CD4-positive, alpha-beta T cell treated with Interleukin-2 at 100 ng/mL for 4 hours (primary cell): ENCODE data around the gene KRT73.

ENCODE experiments used
- DNase-seq: peaks from one replicate; pipeline ENCODE4 v3.0.0-alpha.2; 2020; ENCODE audit warnings: low spot score

The KRT73 gene

DNA sequence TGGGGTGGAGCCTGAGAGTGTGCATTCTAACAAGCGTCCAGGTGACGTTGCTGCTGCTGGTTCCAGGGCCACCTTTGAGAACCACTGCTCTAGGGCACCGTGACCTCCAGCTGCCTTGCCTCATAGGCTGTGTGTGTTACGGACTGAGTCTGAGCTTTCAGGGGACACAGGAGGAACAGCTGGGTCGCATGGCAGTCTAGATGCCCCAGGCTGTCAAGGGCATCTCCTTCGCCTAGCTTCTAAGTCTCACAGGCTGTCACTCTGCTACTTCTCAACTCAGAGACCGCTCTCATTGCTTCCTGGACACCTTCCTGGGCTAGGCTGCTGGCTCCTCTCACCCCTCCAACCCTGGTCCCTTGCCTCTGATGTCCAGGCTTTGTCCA lies 965 bp downstream of the KRT73 start:
- no peak for DNase-seq

- no peak for DNase-seq
Observed at GRCh38 chr12:52616680-52617402, 1.5 kb downstream of the KRT73 start.

DNA sequence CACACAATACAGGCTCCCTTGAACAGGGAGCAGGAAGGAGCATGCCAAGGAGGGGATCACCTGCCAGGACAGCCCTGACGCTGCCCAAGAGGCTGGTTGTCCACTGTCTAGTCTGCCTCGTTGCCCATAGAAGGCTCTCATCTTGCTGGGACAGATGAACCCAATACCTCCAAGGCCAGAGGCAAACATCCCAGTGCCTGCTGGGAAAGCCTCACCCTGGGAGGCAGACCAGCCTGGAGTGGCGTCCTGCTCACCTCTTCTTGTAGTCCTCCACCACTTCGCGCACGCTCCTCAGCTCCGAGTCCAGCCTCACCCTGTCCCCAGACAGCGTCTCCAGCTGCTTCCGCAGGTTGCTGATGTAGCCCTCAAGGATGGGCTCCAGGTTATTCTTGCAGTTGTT lies 2.4 kb downstream of the KRT73 start:
- no peak for DNase-seq

DNA sequence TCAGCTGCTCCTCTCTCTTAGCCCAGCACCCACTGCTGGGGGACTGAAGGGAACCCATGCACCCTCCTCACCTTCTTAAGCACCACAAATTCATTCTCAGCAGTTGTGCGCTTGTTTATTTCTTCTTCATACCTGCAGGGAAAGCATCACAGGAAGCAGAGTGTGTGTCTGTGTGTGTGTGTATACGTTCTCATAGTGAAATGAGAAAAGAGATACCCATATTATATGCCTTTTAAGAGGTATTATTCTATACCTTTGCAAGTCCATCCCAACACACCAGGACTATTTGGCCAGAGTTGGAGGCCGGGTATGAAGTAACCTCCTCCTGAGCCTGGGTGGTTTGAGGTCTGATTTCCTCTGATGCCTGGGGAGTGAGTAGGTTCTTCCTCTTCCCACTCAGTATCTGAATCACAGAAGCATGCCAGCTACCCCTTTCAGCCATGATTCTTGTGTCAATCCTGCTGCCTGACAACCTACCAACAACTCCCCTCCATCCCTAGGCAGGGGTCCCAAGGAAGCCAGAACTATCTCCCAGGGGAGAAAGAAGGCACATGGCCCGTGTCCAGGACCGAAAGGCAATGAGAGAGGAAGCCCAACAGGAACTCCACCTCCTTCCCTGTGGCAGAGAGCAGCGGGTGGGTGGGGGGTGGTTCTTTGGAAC lies 3.0 kb downstream of the KRT73 start:
- no peak for DNase-seq

GRCh38 chr12:52614381-52615207 lies 3.8 kb downstream of the KRT73 start:
- no peak for DNase-seq

GRCh38 chr12:52613384-52614030 lies 4.9 kb downstream of the KRT73 start:
- DNase-seq = no peak

GRCh38 chr12:52612431-52613383 lies 5.7 kb downstream of the KRT73 start:
- DNase-seq = no peak

DNA sequence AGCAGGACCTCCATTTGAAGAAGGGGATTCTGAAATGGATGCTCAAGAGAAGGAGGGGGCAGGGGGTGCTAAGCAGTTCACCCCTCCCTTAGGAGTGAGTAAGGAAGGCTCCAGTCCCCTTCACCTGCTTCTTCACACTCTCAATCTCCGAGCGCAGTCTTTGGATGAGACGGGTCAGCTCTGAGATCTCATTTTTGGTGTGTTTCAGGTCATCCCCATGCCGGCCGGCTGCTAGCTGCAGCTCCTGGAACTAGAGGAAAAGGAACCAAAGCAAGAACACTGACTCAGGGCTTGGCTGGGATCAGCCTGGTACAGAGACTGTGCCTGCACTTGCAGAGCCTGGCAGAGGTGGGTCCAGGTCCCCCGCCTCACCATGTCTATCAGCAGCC lies 7.3 kb downstream of the KRT73 start:
- DNase-seq = no peak

GRCh38 chr12:52608826-52609630 lies 9.3 kb downstream of the KRT73 start:
- no peak for DNase-seq

- no peak for DNase-seq
Observed at GRCh38 chr12:52608161-52608560, 10.2 kb downstream of the KRT73 start.

GRCh38 chr12:52607314-52607713 lies 11.0 kb downstream of the KRT73 start:
- DNase-seq = no peak

GRCh38 chr12:52606581-52607218 lies 11.7 kb downstream of the KRT73 start:
- DNase-seq = no peak

- no peak for DNase-seq
Observed at GRCh38 chr12:52606096-52606495, 12.3 kb downstream of the KRT73 start.

GRCh38 chr12:52605542-52605941 lies 12.8 kb downstream of the KRT73 start:
- no peak for DNase-seq

GRCh38 chr12:52604859-52605258 lies 13.5 kb downstream of the KRT73 start:
- no peak for DNase-seq

GRCh38 chr12:52603314-52603713 lies 15.0 kb downstream of the KRT73 start:
- DNase-seq = peak; percentile 17

DNA sequence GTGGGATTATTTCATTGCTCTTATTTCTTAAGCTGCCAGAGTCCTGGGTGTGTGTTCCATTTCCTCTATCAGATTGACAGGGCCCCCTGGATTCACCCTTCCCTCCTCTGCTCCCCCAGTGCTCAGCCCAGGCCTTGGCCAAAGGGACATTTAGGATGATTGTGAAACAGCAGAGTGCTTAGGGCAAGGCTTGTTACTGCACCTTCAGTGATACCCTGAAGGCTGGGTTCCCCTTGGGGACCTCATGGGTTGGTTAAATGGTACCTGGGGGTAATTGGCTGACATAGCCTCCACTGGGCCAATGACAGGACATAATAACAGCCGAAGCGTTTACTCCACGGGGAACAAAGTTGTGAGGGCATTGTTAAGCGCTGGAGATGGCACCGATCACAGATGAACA lies 15.8 kb downstream of the KRT73 start:
- no peak for DNase-seq

- no peak for DNase-seq
Observed at GRCh38 chr12:52601671-52602070, 16.7 kb downstream of the KRT73 start.

DNA sequence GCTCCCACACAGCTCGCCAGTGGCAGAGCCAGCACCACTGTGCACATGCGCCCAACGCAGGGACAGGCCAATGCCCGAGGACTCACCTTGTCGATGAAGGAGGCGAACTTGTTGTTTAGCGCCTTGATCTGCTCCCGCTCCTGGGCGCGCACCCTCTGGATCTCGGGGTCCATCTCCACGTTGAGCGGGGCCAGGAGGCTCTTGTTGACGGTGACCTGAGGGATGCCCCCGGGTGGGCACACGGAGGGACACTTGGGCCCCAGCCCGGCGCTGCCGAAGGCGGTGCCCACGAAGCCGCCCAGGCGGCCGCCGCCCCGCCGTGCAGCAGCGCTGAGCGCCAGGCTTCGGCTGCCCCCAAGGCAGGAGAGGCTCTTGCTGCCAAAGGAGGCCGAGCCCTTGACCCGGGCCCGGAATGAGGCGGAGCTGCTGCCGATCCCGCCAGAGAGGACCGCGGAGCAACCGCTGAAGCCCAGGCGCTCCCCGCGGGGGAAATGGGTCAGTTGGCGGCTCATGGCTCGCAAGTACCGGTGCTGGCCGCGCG lies 17.3 kb downstream of the KRT73 start, which contains the start of gene KRT72:
KRT72 (minus strand) TSS at position 523 of the 541 bp plus-strand sequence; CDS start at position 512, 11 bp downstream.
- no peak for DNase-seq

DNA sequence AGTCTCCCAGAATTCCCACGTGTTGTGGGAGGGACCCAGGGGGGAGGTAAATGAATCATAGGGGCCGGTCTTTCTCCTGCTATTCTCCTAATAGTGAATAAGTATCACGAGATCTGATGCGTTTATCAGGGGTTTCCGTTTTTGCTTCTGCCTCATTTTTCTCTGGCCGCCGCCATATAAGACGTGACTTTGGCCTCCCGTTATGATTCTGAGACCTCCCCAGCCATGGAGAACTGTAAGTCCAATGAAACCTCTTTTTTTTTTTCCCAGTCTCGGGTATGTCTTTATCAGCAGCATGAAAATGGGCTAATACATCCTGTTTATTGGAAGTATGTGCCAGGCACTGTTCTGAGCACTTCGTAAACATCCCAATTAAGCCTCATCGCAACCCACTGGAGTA lies 17.9 kb downstream of the KRT73 start:
- no peak for DNase-seq
